HG03558 (cell line): ENCODE data around the gene ZNF423.

ENCODE experiments used
- ATAC-seq: cut with Tn5 transposase; IDR thresholded peaks from one replicate; pipeline ENCODE4 v1.9.1; 2021; ENCODE audit warnings: moderate number of reproducible peaks; ENCODE audit not compliant: unreplicated experiment; ENCODE audit errors: extremely low read depth

Gene ZNF423

DNA sequence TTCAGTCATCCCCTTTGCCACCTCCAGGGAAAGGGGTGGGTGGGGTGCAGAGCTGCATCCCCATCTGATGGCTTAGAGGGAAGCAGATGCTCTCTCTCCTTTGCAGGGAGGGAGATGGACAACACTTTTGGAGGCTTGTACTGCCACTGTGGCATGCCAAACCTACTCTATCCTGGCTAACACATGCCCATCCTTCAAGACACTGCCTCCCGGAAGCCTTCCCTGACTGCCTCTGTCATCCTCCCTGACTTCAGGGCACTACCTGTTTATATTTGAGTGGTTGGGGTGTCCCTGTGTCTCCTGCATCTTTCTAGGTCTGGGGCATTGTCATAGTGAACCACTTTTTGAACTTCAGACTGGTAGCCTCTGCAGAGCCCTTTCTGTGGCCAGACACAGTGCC lies 202.3 kb downstream of the ZNF423 start:
- no peak for ATAC-seq

DNA sequence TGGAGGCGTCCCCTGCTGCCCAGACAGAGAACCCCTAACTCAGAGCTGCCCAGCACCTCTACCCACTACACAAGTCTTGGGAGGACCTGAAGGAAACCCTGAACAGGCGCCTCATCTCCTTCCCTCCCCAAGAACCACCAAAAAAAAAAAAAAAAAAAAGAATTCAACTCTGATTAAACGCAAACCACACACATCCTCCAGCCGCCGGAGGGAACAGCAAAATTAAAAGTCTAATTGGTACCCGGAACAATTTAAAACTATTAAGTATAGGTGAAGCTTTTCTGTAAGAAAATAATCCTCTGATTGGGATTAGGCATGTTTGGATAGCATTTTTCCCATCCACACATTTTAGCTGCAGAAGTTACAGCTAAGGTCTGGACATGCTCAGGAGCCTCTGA lies 202.7 kb downstream of the ZNF423 start:
- ATAC-seq = no peak

DNA sequence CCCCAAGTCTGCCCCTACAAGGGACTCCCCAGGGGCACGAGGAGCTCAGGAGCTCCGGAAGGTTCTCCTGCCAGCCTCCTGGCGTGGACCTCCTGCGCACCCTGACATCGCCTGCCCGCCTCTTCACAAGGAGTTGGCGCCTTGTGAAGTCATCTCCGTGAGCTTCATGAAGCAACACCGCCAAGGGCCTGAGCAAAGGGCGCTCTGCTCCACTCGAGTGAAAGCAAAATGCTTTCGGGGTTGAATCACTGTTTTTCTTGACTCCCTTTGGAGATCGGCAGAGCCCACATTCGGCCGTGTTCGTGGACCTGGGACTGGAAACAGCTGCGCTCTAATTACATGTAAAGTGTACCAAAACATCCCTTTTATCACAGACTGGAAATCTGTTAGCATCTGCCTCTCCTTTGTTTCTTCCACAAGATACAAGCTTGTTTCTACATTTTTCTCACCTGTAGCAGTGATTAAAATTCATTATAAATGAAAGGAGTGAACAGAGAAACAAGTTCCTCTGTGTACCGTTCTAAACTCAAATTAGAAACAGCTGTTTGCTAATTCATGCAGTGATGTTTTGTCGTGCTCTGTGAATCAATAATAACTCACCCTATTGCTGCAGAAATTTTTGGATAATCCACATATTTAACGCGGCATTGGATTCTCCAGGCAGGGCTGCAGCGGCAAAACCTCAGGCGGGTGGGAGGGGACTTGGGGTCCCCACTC lies 203.3 kb downstream of the ZNF423 start:
- no peak for ATAC-seq

DNA sequence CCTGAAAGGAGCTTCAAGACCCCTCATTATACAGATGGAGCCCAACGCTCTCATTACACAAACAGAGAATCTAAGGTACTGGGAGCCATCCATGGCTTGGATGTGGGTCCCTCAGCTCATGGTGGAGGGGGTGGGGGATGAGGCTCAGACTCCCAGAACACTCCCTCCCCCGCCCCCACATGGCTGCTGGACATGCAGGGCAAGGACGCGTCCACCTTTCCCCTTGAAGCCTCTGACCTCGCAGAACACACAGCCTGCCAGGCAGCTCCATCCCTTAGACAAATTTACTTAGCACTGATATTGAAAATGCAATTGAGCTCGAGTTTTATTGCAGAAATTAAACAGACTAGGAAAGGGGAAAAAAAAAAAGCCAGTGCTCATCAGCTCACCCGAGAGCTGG lies 203.9 kb downstream of the ZNF423 start:
- no peak for ATAC-seq

DNA sequence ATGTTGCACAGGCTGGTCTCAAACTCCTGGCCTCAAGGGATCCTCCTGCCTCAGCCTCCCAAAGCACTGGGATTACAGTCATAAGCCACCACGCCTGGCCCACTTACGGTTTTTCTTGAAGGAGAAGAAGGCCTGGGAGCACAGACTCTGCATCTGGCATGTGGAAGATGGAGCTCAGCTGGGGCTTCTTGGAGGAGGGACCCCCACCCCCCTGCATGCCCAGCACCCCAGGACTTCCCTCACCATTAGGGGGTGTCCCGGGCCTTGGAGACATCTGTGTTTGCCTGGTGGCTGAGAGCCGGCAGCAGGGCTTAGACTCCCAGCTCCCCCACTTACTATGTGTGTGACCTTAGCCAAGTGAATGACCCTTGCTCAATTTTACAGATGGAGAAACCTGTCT lies 204.7 kb downstream of the ZNF423 start:
- ATAC-seq = no peak

DNA sequence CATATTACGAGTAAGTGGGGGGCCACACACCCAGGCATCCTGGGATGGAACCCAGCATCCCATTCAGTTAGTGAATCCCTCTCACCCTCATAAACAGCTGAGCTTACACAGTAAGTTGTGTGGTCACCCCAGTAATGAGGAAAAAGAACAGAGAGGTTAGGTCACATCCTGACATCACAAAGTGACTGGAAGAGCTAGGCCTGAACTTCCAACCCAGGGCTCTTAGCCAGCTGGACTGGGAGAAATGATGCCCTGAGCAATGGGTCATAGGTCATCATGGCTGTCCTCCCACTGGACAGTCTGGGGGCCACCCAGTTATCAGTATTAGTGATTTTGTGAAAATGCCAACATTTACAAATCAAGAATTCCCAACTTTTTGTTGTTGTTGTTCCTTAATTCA lies 205.3 kb downstream of the ZNF423 start:
- no peak for ATAC-seq

DNA sequence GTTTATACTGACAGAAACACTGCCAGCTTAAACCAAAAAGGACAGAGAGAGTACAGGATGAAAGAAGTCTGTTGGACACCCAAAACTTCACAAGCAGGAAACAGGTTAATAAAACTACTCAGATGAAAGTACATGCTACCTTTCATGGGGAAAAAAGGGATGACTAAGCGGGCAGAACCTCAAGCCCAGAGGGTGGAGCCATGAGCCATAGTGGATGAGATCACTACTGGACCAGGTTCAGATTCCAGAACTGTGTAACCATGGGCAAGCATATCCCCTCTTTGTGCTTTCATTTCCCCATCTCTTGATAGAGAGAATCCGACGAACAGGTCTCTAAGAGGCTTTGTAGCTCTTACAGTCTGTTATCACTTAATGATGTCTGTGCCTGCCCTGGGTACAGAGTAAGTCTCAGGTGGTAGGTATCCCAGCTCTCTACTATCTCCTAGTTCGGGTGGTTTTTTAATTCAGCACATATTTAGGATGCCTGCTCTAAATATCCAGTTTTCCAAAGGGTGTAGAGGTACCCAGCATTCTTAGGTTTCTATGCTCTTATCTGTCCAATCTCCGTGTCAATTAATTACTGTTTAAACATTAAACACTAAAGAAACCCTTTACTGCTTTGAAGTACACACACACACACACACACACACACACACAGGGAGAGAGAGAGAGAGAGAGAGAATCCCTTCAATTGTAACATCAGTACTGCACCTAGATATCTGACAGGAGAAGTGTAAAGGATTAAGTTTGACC lies 206.7 kb downstream of the ZNF423 start:
- ATAC-seq = no peak

DNA sequence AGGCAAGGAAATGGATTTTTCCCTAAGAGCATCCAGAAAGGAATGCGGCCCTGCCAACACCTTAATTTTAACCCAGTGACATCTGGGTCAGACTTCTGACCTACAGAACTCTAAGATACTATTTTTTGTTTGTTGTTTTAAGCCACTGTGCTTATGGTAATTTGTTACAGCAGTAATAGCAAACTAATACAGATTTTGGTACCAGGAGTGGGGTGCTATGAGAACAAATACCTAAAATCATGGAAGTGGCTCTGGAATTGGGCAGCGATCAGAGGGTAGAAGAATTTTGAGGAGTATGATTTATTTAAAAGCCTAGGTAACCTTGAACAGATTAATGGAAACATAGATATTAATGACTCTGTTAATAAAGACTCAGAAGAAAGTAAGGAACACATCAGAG lies 208.2 kb downstream of the ZNF423 start:
- no peak for ATAC-seq

DNA sequence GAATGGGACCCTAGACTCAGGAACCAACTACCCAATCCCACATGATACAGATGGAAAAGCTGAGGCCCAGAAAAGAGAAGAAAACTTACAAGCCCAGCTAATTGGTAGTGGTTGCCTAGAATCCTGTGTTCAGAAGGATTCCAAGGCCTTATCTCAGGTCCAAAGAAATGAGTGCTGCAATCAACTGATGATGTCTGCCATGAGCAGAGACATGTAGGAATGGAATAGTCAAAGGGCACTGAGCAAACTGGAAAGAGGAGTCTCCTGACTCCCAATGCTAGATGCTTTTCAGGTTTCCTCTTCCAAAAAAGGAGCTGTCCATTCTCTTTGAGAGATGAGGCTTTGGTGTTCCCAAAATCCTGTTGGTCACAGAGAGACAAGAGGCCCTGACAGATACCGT lies 210.6 kb downstream of the ZNF423 start:
- no peak for ATAC-seq

DNA sequence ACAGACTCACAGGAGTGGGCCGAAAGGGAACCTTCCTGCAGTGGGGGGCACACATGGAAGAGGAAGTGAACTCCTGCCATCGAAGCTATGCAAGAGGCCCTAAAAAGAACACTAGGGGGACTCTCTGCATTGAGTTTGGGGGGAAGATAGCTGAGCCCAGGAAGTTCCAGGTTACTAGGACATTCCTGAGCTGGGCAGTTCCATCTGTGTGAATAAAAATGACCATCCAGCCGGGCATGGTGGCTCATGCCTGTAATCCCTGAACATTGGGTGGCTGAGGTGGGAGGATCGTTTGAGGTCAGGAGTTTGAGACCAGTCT lies 211.8 kb downstream of the ZNF423 start:
- no peak for ATAC-seq

DNA sequence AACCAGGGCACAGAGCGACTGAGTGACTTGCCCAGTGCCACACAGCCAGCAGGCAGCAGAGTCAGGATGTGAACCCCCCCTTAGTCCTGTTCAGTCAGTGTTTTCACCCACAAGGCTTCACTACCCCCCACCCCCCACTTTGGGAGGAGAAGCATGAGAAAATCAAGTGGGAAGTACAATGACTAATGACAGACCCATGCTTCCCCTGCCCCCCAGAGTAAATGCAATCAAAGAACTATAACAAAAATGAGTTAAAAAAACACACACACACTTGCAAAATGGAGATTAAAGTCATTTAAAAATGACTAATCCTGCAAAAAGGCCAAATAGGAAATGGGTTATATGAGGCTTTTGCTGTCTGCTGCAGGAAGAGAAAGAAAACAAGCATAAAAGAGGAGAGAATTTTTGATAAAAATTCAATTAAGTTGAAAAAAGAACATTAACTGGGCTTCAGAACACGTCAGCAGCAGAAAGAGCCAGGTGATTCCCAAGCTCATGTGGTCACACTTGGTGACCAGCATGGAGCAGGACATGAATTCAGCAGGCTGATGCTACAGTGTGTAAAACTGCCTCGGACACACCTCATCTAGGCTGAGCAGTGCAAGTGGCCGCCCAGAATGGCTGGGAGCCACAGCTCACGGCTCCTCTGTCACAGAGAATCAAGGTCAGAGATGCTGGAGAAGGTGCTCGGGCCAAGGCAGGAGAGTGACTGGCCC lies 212.3 kb downstream of the ZNF423 start:
- no peak for ATAC-seq

DNA sequence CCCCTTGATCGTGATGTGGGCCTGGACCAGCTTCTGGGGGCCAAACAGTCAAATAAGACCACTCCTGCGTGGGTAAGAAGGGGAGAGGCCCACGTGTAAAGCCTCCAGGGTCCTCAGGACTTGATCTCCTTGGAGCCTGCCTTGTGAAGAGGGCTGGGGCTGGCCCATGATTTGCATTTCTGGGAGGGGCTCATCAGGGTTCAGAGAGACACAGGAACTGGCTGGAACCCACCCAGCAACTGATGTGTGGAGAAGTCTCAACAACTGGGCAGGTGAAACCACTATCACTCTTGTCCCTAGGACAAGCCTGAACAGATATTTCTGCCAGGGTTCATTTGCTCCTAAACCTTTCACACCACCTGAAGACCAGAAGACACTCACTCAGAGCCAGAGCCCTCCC lies 214.7 kb downstream of the ZNF423 start:
- no peak for ATAC-seq

DNA sequence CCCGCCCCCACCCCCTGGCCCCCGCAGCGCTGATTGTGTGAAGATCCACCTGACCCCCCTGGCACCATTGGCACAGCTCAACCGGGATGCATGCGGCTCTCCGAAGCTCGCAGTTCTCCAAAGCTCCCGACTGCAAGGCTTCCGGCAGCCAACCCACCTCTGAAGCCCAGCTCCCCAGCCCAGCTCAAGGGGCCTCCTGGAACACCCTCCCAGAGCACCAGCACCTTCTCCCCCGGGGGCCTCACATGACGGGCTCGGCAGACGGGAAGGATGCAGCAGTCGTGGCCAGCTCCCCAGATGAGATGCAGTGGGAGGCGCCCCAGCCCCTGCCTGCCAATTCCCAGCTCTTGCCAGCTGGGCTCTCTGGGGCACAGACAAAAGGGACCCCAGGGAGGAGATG lies 215.3 kb downstream of the ZNF423 start:
- no peak for ATAC-seq

DNA sequence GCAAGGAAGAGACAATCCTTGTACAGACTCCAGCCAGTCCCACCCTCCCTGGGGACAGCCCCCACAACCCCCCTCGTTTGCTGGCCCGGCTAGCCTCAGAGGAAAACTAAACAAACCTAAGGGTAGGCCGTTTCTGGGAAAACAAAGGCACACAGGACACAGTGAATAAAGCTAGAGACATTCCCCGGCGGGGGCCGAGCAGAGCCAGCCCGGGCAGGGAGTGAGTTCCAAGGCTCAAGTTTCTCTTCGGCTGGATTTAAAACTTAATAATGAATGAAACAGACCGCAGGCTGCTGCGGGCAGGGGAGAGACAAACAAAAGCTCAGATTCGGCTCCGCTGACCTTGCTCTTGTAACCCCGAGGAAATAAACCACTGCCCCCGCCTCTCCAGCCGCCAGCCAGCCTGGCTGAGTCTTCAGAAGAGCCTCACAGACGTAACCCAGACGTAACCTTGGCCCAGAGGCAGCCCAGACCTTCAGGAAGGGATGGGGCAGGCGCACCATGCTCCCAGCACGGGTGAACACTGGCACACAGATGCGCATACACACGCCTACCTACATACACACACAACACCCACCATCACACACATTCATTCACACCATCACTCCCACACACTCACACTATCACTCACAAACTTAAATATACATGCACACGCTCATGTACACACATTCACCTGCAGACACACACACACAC lies 216.0 kb downstream of the ZNF423 start:
- no peak for ATAC-seq

DNA sequence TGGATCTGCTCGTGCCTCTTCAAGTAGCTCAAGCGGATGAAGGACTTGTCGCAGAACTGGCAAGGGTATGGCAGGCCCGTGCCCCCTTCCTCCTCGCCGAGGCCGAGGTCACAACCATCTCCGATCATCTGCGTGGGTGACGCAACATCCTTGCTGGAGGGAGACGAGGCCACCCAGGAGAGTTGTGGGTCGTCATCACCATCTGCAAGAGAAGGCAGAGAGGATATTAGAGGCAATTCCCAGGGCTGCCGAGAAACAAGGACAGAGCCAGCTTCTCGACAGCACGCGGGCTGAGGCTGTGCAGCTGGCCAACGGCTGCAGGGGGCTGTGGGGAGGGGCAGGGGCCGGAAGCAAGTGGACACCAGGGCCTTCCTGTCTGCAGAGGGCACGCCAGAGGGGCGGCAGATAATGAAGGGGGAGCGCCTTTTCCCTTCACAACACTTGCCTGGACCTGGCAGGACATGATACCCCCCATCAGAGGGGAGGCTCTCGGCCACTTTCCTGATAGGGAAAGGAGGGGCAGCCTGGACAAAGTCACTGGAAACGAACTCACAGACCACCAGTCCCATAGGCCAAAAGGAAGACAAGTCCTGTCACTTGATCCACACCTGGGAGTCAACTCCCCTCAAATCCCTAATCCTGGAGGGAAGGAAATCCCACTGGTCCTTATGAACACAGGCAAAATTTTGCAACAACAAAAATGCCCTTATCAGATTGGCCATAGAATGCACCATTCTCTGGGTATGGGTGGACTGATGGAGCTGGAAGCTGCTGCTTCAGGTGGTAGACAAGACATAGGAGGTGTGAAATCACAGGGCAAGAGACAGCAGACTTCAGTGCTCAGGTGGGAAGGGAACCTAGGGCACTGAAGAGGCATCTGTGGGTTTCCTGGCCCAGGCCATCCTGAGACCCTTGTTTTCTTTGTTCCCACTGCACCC lies 217.0 kb downstream of the ZNF423 start:
- ATAC-seq = no peak

DNA sequence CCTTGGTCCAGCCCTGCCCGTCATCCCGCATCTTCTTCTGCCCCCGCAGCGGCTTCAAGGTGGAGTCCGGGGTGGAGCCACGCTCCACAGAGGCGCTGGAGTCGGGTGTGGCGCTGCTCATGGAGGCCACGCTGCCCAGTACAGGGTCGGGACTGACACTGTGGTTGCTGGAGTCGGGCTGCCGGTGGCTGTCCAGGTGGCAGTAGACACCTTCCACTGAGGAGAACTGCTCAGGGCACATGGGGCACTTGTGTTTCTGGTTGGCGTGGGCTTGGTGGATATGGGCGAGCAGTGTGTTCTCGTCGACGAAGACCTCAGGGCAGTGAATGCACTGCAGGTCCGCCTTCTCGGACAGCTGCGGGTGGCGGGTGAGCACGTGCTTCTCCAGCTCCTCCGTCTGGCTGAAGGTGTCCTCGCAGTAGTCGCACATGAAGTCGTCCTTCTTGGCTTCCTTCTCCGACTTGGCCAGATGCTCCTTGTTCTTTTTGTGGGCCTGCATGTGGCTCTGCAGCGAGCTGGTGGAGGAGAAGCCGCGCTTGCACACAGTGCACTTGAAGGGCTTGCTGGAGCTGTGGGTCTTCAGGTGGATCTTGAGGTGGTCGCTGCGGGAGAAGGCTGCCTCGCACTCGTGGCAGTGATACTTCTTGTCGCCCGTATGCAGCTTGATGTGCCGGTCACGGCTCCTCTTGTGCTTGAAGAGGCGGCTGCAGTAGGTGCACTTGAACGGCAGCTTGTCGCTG lies 217.8 kb downstream of the ZNF423 start:
- no peak for ATAC-seq

DNA sequence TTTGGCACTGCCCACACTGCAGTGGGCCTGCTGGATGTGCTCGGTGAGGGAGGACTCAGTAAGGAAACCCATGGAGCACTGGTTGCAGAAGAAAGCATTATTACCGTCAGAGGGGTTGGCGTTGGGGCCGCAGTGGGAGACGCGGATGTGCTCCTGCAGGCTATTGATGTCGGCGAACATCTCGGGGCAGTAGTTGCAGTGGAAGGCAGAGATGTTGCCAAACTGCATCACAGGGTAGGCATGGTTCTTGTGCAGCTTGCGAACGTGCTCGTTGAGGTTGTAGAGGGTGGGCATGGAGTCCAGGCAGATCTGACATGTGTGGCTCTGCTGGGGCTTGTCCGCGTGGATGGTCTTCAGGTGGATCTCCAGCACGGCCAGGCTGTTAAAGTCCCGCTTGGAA lies 218.4 kb downstream of the ZNF423 start:
- no peak for ATAC-seq

DNA sequence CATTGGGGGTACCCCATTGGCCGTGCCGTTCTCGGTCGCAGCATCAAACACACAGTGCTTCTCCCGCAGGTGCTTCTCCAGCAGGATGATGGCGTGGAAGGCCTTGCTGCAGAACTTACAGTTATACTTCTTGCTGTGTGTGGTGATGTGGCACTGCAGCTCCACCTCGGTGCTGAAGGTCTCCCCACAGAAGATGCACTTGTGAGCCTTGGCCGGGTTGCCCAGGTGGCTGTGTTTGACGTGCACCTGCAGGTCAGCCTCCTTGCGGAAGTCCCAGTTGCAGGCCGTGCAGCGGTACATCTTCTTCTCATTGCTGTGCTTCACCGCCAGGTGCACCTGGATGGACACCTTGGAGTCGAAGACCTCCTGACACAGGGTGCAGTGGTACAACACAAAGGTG lies 219.3 kb downstream of the ZNF423 start:
- no peak for ATAC-seq
